PC-9 (cell line): Measurements from ENCODE around the gene ASTN2.

Experiments used
- CTCF ChIP-seq: fragments of 200-600 bp; sonication (generic); conservative IDR thresholded peaks from 2 replicates; pipeline ENCODE4 v1.6.1; 2017; ENCODE audit warnings: mixed run types, antibody characterized with exemption, mild to moderate bottlenecking, moderate library complexity
- EZH2 ChIP-seq: fragments of 200-600 bp; sonication (generic); IDR thresholded peaks from 2 replicates; pipeline ENCODE4 v1.8.0; 2017; ENCODE audit warnings: antibody characterized with exemption, low read depth

GRCh38 chr9:116726602-116727001 is 688.3 kb downstream of the ASTN2 start:
- TF ChIP-seq CTCF (no peak), EZH2 (no peak)
